Measurements from ENCODE around the gene SYNE2.
"Not testable (repeated sequence)": the region's sequence is repeated elsewhere in the genome, so short reads cannot be mapped to it uniquely, and the experiment has no call there.

SYNE2 gene

GRCh38 chr14:64074961-64075612 is 222.3 kb downstream of the SYNE2 start:
- DNase-seq (ENCODE audit: low read depth in 2 of 2), result no peak

- DNase-seq (ENCODE audit: low read depth in 2 of 2), result no peak
These were observed 222.8 kb downstream of the SYNE2 start for GRCh38 chr14:64075613-64076005.

- no peak for DNase-seq (ENCODE audit: low read depth in 2 of 2)
These were observed 227.6 kb downstream of the SYNE2 start for GRCh38 chr14:64080452-64080851.

DNA sequence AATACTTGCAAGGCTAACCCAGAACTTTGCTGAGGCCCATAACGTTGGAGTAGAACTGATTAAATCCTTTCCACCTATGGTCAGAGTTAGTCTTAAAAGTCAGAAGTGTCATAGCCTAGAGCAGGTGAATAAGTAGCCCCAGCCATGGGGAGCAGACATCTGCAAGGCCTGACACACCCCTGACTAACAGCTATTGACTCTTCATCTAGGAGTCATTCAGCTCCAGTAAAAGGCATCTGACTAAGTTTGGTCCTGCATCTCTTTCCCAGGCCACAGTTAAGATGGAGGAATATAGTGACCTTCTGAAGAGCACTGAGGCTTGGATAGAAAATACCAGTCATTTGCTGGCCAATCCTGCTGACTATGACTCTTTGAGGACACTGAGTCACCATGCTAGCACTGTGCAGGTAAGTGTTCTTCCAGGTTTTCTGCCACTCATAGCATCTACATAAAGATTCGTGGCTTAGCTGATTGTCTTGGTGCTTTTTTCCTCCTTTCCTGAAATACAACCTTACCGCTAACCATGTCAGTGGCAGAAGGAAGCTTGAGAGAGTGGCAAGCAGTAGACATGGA is 228.5 kb downstream of the SYNE2 start:
- no peak for DNase-seq (ENCODE audit: low read depth in 2 of 2)

- no peak for DNase-seq (ENCODE audit: low read depth in 2 of 2)
These were observed 230.0 kb downstream of the SYNE2 start for GRCh38 chr14:64082837-64083236.

- DNase-seq (ENCODE audit: low read depth in 2 of 2), result no peak
These were observed 235.8 kb downstream of the SYNE2 start for GRCh38 chr14:64088647-64088964.

DNA sequence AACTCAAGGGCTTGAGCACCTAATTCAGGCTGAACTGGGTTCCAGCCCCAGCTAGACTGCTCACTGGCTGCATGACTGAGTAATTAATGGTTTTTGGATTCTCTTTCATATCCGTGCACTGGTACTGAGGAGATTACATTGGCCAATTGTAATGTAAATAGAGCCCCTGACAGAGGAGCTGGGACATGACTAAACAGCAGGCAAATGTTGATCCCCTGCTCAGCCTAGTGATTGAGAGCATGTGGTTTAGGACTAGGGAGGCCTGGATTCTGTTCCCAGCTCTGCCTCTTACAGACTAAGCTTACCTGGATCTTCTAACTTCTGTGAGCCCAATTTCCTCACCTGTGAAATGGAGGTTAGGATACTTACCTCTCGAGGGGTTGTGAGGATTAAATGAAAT is 237.1 kb downstream of the SYNE2 start:
- no peak for DNase-seq (ENCODE audit: low read depth in 2 of 2)

DNA sequence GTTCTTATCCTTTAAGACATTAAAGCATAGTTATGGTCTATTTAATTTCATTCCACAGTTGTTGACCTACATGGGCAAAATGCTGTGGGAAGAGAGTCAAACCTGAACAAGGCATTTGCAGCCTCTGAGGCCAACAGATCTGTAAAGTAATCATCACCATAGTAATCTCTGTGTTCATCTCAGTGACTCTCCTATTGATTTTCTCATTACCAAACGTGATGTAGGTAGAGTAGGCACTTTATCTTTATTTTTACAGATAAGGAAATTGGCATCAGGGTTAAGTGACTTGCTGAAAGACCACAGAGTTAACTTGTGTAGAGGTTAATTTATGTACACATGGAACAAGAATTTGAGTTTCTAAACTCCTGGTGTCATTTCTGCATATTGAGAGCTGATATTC is 238.4 kb downstream of the SYNE2 start:
- no peak for DNase-seq (ENCODE audit: low read depth in 2 of 2)

DNA sequence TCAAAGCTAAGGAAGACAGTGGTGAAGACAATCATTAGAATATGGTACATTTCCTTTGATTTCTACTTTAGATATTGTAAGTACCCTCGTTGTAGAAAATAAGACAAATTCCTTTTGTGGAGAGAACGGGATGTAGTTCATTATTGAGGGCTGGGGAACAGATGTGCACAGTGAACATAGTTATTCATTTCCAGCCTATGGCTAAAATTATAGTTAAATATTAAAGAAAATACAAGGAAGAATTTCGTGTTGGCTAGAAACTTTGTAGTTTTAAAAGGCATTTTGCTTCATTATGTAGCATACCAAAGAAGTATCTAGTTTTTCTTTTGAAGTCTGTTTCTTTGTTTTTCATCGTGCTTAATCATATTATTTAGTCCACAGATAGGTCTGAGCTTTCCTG is 239.5 kb downstream of the SYNE2 start:
- DNase-seq (ENCODE audit: low read depth in 2 of 2), result no peak

DNA sequence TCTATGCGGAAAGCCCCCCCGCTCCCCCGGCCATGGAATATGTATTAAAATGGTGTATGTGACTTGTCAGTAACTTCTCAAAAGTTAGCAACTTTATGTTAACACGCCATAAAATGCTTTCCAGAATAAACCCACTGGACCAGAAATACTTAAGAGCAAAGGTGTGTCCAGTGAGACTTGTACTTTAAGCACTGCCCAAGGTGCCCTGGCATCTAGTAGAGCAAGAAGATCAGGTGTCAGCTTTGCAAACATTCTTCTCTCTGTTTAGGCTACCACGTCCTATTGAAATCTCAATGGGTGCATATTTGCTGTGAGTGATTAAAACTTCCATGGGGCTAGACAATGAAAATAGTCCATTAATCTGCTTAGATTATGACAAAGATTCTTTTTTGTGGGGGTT is 240.1 kb downstream of the SYNE2 start:
- DNase-seq (ENCODE audit: low read depth in 2 of 2), result no peak

GRCh38 chr14:64095620-64096019 is 242.8 kb downstream of the SYNE2 start:
- DNase-seq (ENCODE audit: low read depth in 2 of 2), result no peak

DNA sequence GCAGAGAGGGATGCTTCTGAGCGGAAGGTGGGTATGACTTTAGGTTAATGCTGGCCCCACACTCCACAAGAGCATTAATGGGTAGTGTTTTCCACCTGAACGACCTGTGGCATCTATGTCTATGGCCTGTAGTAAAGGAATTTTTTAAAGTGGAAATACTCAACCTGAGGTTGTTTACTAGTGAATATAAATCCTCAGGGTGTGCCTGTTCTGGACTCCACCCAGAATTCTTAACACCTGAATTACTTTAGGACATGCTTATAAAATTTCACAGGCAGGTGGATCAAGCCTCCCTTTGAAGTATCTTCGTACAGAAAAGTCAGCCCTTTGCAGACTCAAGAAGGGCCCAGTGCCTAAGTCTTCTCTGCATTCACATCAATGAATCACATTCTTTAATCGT is 245.3 kb downstream of the SYNE2 start:
- no peak for DNase-seq (ENCODE audit: low read depth in 2 of 2)

- no peak for DNase-seq (ENCODE audit: low read depth in 2 of 2)
These were observed 254.6 kb downstream of the SYNE2 start for GRCh38 chr14:64107438-64107837.

DNA sequence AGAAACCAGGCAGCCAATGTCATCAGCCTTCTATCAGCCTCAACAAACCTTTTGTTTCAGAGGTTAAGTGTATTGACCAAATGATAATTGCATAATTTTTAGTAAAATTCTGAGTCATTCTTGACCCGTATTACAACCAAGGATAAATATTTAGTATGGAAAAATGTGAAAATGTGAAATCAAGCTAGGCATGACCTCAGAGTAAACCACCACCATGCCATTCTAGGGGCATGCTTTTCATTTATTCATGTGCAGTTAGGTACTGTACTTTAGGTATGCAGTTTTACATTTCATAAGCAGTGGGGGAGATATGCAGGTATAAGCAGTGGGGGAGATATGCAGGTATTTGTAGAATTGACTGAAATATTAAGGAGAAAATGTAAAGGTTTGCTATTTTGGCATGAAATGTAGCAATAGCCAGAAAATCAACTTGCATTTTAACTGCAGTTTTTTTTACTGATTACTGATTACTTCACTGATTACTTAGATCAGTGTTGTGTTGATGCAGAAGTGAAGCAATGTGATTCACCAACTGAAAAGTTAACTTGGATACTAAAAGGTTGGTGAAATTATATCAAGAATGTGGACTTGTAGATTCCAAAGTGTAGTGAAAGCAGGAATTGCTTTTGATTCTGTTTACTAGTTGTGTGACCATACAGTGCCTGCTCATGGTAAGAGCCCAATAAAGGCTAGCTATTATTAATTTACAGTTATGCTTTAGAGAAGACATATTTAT is 257.2 kb downstream of the SYNE2 start:
- DNase-seq (ENCODE audit: low read depth in 2 of 2), result no peak

GRCh38 chr14:64110802-64111201 is 258.0 kb downstream of the SYNE2 start:
- no peak for DNase-seq (ENCODE audit: low read depth in 2 of 2)

DNA sequence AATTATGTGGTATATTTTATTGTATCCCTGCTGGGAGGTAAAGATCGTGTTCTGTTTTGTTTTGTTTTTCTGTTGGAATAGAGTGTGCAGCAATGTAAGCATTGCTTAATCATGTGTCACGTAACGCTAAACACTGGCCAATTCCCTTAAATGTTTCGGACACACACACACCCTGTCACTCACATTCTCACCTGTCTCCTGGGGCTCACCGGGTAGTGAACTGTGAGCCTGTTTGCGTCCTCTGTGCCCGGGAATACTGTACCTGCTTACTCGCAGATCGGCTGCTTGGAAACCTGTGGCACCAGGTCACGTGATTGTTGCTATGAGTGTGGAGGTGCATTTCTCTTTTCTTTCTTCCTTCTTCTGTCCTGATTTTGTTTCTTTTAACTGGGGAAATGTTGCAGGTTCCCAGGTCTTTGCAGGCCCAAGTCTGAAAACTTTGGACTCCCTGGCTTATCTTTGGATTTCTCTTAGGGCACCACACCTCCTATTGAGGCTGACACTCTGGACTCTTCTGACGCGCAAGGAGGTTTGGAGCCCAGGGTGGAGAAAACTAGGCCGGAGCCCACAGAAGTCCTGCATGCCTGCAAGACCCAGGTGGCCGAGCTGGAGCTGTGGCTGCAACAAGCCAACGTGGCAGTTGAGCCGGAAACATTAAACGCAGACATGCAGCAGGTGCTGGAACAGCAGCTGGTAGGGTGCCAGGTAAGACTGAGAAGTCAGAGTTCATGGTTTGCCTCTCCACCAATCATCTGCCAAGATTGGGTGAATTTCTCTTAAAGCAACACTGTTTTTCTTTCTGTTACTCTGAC is 260.3 kb downstream of the SYNE2 start:
- DNase-seq (ENCODE audit: low read depth in 2 of 2), result no peak

- DNase-seq (ENCODE audit: low read depth in 2 of 2), result no peak
These were observed 261.4 kb downstream of the SYNE2 start for GRCh38 chr14:64114166-64114565.

GRCh38 chr14:64114796-64115195 is 262.0 kb downstream of the SYNE2 start:
- no peak for DNase-seq (ENCODE audit: low read depth in 2 of 2)

DNA sequence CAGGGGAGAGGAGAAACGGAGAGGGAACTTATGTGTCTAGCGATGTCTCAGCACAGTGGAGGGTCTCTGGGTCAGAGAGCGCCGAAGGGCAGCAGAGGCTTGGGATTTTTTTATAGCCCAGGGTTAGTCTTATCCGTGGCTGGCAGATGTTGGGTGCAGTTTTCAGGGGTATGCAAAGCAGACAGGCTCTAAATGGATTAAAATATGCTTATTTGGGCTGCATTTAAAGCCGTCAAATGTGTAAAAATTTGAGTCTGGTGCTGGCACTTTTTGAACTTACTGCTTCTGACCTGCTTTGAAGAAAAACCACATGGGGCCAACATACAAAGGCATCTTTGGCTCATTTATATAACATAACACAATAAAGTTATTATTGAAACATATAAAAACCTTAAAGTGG is 262.6 kb downstream of the SYNE2 start:
- no peak for DNase-seq (ENCODE audit: low read depth in 2 of 2)

GRCh38 chr14:64117671-64118402 is 265.0 kb downstream of the SYNE2 start:
- DNase-seq (ENCODE audit: low read depth in 2 of 2), result no peak

GRCh38 chr14:64118403-64118742 is 265.6 kb downstream of the SYNE2 start:
- not testable (repeated sequence) for DNase-seq (ENCODE audit: low read depth in 2 of 2)

DNA sequence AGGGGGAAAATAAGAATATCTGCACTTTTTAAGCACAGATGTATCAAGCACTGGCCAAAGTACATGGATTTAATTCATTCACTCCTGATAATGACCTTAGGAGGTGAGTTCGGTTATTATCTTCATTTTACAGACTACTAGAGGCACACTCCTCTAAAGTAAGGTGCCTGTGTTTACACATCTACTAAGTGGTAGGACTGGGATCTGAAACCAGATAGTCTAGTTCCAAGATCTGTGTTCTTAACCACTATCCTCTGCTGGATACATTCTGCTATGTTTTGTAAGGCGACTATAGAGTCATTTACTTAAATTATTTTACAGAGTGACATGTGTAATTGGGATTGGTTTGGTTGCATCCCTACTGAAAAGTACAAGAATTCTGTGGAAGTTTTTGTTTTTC is 266.1 kb downstream of the SYNE2 start:
- no peak for DNase-seq (ENCODE audit: low read depth in 2 of 2)

All from stimulated activated CD8-positive, alpha-beta memory T cell treated with anti-CD3 and anti-CD28 coated beads, Interleukin-7, amount 100 ng/mL, for 4 hours (primary cell).